Measurements from ENCODE around the gene ANXA3. TPM values are rescaled to one million over a fixed set of nuclear protein-coding genes. Genes with fewer than 3 reads are reported as not detected.

Gene ANXA3
- total and polyA plus RNA-seq, 2 donors: 13.4 to 46.6 TPM

- WGBS: 95% methylated on average over 7 of the region's 7 CpGs
Measured at GRCh38 chr4:78601013-78601412, 49.4 kb downstream of the ANXA3 start.

GRCh38 chr4:78602334-78602733 is 50.8 kb downstream of the ANXA3 start:
- Histone ChIP-seq H3K36me3 (ENCODE audit: control insufficient read depth in 2 of 2, insufficient read depth in 2 of 2, low read length in 1 of 2) (no peaks in the 10 kb centered on the region), H3K4me3 (ENCODE audit: low read length in 2 of 2) (no peak overlapping the region), H3K9me3 (ENCODE audit: control insufficient read depth in 2 of 2, insufficient read depth in 1 of 2, low read length in 1 of 2) (no peaks in the 10 kb centered on the region), H3K27ac (ENCODE audit: low read depth in 1 of 2, low read length in 1 of 2) (no peak overlapping the region), H3K27me3 (ENCODE audit: control insufficient read depth in 2 of 2, insufficient read depth in 1 of 2, low read length in 1 of 2) (no peaks in the 10 kb centered on the region), H3K4me1 (ENCODE audit: control insufficient read depth in 2 of 2, insufficient read depth in 2 of 2, low read length in 2 of 2) (no peaks in the 10 kb centered on the region)
- no peak for DNase-seq (ENCODE audit: low read depth in 6 of 9, low spot score in 9 of 9)
- WGBS: 95% methylated on average over 3 of the region's 3 CpGs

More at GRCh38 chr4:78601013-78601412, 49.4 kb downstream of the ANXA3 start:
- Histone ChIP-seq H3K27ac (ENCODE audit: low read depth in 1 of 2, low read length in 1 of 2) (no peak overlapping the region), H3K36me3 (ENCODE audit: control insufficient read depth in 2 of 2, insufficient read depth in 2 of 2, low read length in 1 of 2) (no peaks in the 10 kb centered on the region), H3K9me3 (ENCODE audit: control insufficient read depth in 2 of 2, insufficient read depth in 1 of 2, low read length in 1 of 2) (no peaks in the 10 kb centered on the region), H3K27me3 (ENCODE audit: control insufficient read depth in 2 of 2, insufficient read depth in 1 of 2, low read length in 1 of 2) (no peaks in the 10 kb centered on the region), H3K4me3 (ENCODE audit: low read length in 2 of 2) (no peak overlapping the region), H3K4me1 (ENCODE audit: control insufficient read depth in 2 of 2, insufficient read depth in 2 of 2, low read length in 2 of 2) (no peaks in the 10 kb centered on the region)
- no peak for DNase-seq (ENCODE audit: low read depth in 6 of 9, low spot score in 9 of 9)

- WGBS: 94% methylated on average over 3 of the region's 3 CpGs
- H3K4me1 ChIP-seq (ENCODE audit: control insufficient read depth in 2 of 2, insufficient read depth in 2 of 2, low read length in 2 of 2): no peaks in the 10 kb centered on the region
- H3K9me3 ChIP-seq (ENCODE audit: control insufficient read depth in 2 of 2, insufficient read depth in 1 of 2, low read length in 1 of 2): no peaks in the 10 kb centered on the region
- H3K4me3 ChIP-seq (ENCODE audit: low read length in 2 of 2): no peak overlapping the region
- no peaks in the 10 kb centered on the region for H3K36me3 ChIP-seq (ENCODE audit: control insufficient read depth in 2 of 2, insufficient read depth in 2 of 2, low read length in 1 of 2)
- DNase-seq (ENCODE audit: low read depth in 6 of 9, low spot score in 9 of 9): no peak
- no peaks in the 10 kb centered on the region for H3K27me3 ChIP-seq (ENCODE audit: control insufficient read depth in 2 of 2, insufficient read depth in 1 of 2, low read length in 1 of 2)
- H3K27ac ChIP-seq (ENCODE audit: low read depth in 1 of 2, low read length in 1 of 2): no peak overlapping the region
Measured at GRCh38 chr4:78603384-78603783, 51.8 kb downstream of the ANXA3 start.

GRCh38 chr4:78604988-78605387 is 53.4 kb downstream of the ANXA3 start:
- Histone ChIP-seq H3K27ac (ENCODE audit: low read depth in 1 of 2, low read length in 1 of 2) (no peak overlapping the region), H3K4me1 (ENCODE audit: control insufficient read depth in 2 of 2, insufficient read depth in 2 of 2, low read length in 2 of 2) (no peaks in the 10 kb centered on the region), H3K27me3 (ENCODE audit: control insufficient read depth in 2 of 2, insufficient read depth in 1 of 2, low read length in 1 of 2) (no peaks in the 10 kb centered on the region), H3K9me3 (ENCODE audit: control insufficient read depth in 2 of 2, insufficient read depth in 1 of 2, low read length in 1 of 2) (no peaks in the 10 kb centered on the region), H3K36me3 (ENCODE audit: control insufficient read depth in 2 of 2, insufficient read depth in 2 of 2, low read length in 1 of 2) (no peaks in the 10 kb centered on the region), H3K4me3 (ENCODE audit: low read length in 2 of 2) (no peak overlapping the region)
- no peak for DNase-seq (ENCODE audit: low read depth in 6 of 9, low spot score in 9 of 9)
- WGBS: 95% methylated on average over 2 of the region's 2 CpGs

GRCh38 chr4:78606035-78606434 is 54.5 kb downstream of the ANXA3 start:
- WGBS: 97% methylated on average over 3 of the region's 3 CpGs
- H3K36me3 ChIP-seq (ENCODE audit: control insufficient read depth in 2 of 2, insufficient read depth in 2 of 2, low read length in 1 of 2): no peaks in the 10 kb centered on the region

GRCh38 chr4:78606530-78607095 is 55.0 kb downstream of the ANXA3 start:
- Histone ChIP-seq H3K4me3 (ENCODE audit: low read length in 2 of 2) (no peak overlapping the region), H3K27ac (ENCODE audit: low read depth in 1 of 2, low read length in 1 of 2) (no peak overlapping the region), H3K4me1 (ENCODE audit: control insufficient read depth in 2 of 2, insufficient read depth in 2 of 2, low read length in 2 of 2) (peaks cover 5 to 10% of the 10 kb centered on the region in 2 donors), H3K27me3 (ENCODE audit: control insufficient read depth in 2 of 2, insufficient read depth in 1 of 2, low read length in 1 of 2) (no peaks in the 10 kb centered on the region), H3K36me3 (ENCODE audit: control insufficient read depth in 2 of 2, insufficient read depth in 2 of 2, low read length in 1 of 2) (no peaks in the 10 kb centered on the region), H3K9me3 (ENCODE audit: control insufficient read depth in 2 of 2, insufficient read depth in 1 of 2, low read length in 1 of 2) (no peaks in the 10 kb centered on the region)
- 94% methylated on average over 1 of the region's 1 CpG for WGBS
- DNase-seq (ENCODE audit: low read depth in 6 of 9, low spot score in 9 of 9): no peak

More at GRCh38 chr4:78606035-78606434, 54.5 kb downstream of the ANXA3 start:
- Histone ChIP-seq H3K27me3 (ENCODE audit: control insufficient read depth in 2 of 2, insufficient read depth in 1 of 2, low read length in 1 of 2) (no peaks in the 10 kb centered on the region), H3K4me1 (ENCODE audit: control insufficient read depth in 2 of 2, insufficient read depth in 2 of 2, low read length in 2 of 2) (peaks cover 5 to 6% of the 10 kb centered on the region in 2 donors), H3K4me3 (ENCODE audit: low read length in 2 of 2) (no peak overlapping the region), H3K9me3 (ENCODE audit: control insufficient read depth in 2 of 2, insufficient read depth in 1 of 2, low read length in 1 of 2) (no peaks in the 10 kb centered on the region), H3K27ac (ENCODE audit: low read depth in 1 of 2, low read length in 1 of 2) (no peak overlapping the region)
- DNase-seq (ENCODE audit: low read depth in 6 of 9, low spot score in 9 of 9): no peak

GRCh38 chr4:78608684-78609083 is 57.1 kb downstream of the ANXA3 start:
- peaks cover 8 to 21% of the 10 kb centered on the region in 2 donors for H3K4me1 ChIP-seq (ENCODE audit: control insufficient read depth in 2 of 2, insufficient read depth in 2 of 2, low read length in 2 of 2)
- 97% methylated on average over 4 of the region's 4 CpGs for WGBS
- H3K4me3 ChIP-seq (ENCODE audit: low read length in 2 of 2): no peak overlapping the region
- H3K27ac ChIP-seq (ENCODE audit: low read depth in 1 of 2, low read length in 1 of 2): no peak overlapping the region
- DNase-seq (ENCODE audit: low read depth in 6 of 9, low spot score in 9 of 9): no peak
- no peaks in the 10 kb centered on the region for H3K9me3 ChIP-seq (ENCODE audit: control insufficient read depth in 2 of 2, insufficient read depth in 1 of 2, low read length in 1 of 2)
- no peaks in the 10 kb centered on the region for H3K27me3 ChIP-seq (ENCODE audit: control insufficient read depth in 2 of 2, insufficient read depth in 1 of 2, low read length in 1 of 2)
- H3K36me3 ChIP-seq (ENCODE audit: control insufficient read depth in 2 of 2, insufficient read depth in 2 of 2, low read length in 1 of 2): no peaks in the 10 kb centered on the region

- DNase-seq (ENCODE audit: low read depth in 6 of 9, low spot score in 9 of 9): no peak
- H3K27me3 ChIP-seq (ENCODE audit: control insufficient read depth in 2 of 2, insufficient read depth in 1 of 2, low read length in 1 of 2): no peaks in the 10 kb centered on the region
- no peak overlapping the region for H3K4me3 ChIP-seq (ENCODE audit: low read length in 2 of 2)
- H3K4me1 ChIP-seq (ENCODE audit: control insufficient read depth in 2 of 2, insufficient read depth in 2 of 2, low read length in 2 of 2): peaks cover 11 to 28% of the 10 kb centered on the region in 2 donors
- no peaks in the 10 kb centered on the region for H3K36me3 ChIP-seq (ENCODE audit: control insufficient read depth in 2 of 2, insufficient read depth in 2 of 2, low read length in 1 of 2)
- no peak overlapping the region for H3K27ac ChIP-seq (ENCODE audit: low read depth in 1 of 2, low read length in 1 of 2)
- H3K9me3 ChIP-seq (ENCODE audit: control insufficient read depth in 2 of 2, insufficient read depth in 1 of 2, low read length in 1 of 2): no peaks in the 10 kb centered on the region
- WGBS: 98% methylated on average over 4 of the region's 4 CpGs
Measured at GRCh38 chr4:78609580-78609979, 58.0 kb downstream of the ANXA3 start.

GRCh38 chr4:78610546-78611214 is 59.1 kb downstream of the ANXA3 start:
- H3K36me3 ChIP-seq (ENCODE audit: control insufficient read depth in 2 of 2, insufficient read depth in 2 of 2, low read length in 1 of 2): no peaks in the 10 kb centered on the region
- peaks cover 11 to 32% of the 10 kb centered on the region in 2 donors for H3K4me1 ChIP-seq (ENCODE audit: control insufficient read depth in 2 of 2, insufficient read depth in 2 of 2, low read length in 2 of 2)
- H3K9me3 ChIP-seq (ENCODE audit: control insufficient read depth in 2 of 2, insufficient read depth in 1 of 2, low read length in 1 of 2): no peaks in the 10 kb centered on the region
- peak in 7 of 9 donors; percentile 28 to 78 (median 39) for DNase-seq (ENCODE audit: low read depth in 6 of 9, low spot score in 9 of 9)
- H3K27ac ChIP-seq (ENCODE audit: low read depth in 1 of 2, low read length in 1 of 2): peak overlapping the region in 1 of 2 donors; percentile 27
- no peaks in the 10 kb centered on the region for H3K27me3 ChIP-seq (ENCODE audit: control insufficient read depth in 2 of 2, insufficient read depth in 1 of 2, low read length in 1 of 2)
- 69% methylated on average over 3 of the region's 3 CpGs for WGBS
- H3K4me3 ChIP-seq (ENCODE audit: low read length in 2 of 2): no peak overlapping the region

All from thymus (tissue), 11 donors.